BLaER1 (cell line): ENCODE results near the gene TNFRSF11A.

Experiments used
- H3K27ac ChIP-seq: shearing (Covaris generic); formaldehyde crosslinking; 2 replicates; pipeline ENCODE4 v1.8.1; 2022
- H3K27me3 ChIP-seq: shearing (Covaris generic); formaldehyde crosslinking; 2 replicates; pipeline ENCODE4 v1.8.1; 2022
- H3K36me3 ChIP-seq: shearing (Covaris generic); formaldehyde crosslinking; 2 replicates; pipeline ENCODE4 v1.8.1; 2022
- H3K4me1 ChIP-seq: shearing (Covaris generic); formaldehyde crosslinking; 2 replicates; pipeline ENCODE4 v1.8.1; 2022
- H3K4me2 ChIP-seq: shearing (Covaris generic); formaldehyde crosslinking; 2 replicates; pipeline ENCODE4 v1.8.1; 2022
- H3K4me3 ChIP-seq: shearing (Covaris generic); formaldehyde crosslinking; 2 replicates; pipeline ENCODE4 v1.8.1; 2022
- H3K9ac ChIP-seq: shearing (Covaris generic); formaldehyde crosslinking; 2 replicates; pipeline ENCODE4 v1.8.1; 2022
- H3K9me3 ChIP-seq: shearing (Covaris generic); formaldehyde crosslinking; 2 replicates; pipeline ENCODE4 v1.8.1; 2022
- H4K20me1 ChIP-seq: shearing (Covaris generic); formaldehyde crosslinking; 2 replicates; pipeline ENCODE4 v1.8.1; 2022
- Cebpa-rat ChIP-seq: shearing (Covaris generic); IDR thresholded peaks from 2 replicates; pipeline ENCODE4 v1.8.1; 2022

TNFRSF11A gene

DNA sequence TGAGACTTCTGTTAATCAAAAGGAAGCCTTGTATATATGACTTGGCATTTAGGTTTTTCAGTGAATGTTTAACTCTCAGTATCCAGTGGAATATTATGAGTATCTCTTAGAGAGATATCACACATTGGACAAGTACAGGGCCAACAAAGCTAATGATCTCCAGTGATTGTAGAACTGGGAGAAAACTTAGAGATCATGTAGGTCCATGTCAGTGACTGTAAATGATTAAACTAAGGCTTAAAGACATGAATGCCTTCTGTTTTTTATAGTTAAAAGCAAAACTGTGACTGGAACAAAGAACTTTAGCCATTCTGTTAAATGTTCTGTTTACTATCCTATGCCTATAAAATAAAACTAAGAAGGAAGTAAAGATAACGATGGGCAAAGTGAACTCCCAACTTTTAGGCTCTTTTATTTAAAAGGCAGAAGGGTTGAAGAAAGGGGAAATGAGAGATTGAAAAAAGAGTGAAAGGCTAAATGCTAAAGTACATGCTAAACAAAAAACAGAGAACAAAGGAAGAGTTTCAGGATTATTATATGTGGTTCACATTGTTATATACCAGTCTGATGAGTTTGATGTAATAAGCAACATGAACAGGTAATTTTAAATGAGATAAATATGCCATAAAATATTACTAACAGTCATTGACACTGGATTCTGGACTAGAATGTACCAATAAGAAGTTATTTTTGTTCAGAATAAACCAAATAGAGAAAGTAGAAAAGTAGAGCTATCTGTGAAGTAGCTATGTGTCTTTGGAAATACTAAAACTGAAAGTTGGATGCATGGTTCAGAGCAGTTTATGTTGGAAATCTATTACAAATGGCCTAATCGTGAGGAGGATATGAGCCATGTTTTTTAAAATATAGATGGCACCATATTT lies 37.1 kb upstream of the TNFRSF11A start:
- H3K36me3 ChIP-seq = peaks cover 58% of the 10 kb centered on the region
- no peak for TF ChIP-seq Cebpa-rat
- no peak overlapping the region for H3K4me3 ChIP-seq
- H3K27ac ChIP-seq = no peak overlapping the region
- no peaks in the 10 kb centered on the region for H3K27me3 ChIP-seq
- H4K20me1 ChIP-seq = no peaks in the 10 kb centered on the region
- no peaks in the 10 kb centered on the region for H3K9me3 ChIP-seq
- H3K4me1 ChIP-seq = peaks cover 15% of the 10 kb centered on the region
- no peak overlapping the region for H3K9ac ChIP-seq
- H3K4me2 ChIP-seq = peak overlapping the region; percentile 5; the same call in 1 of the 2 replicates

DNA sequence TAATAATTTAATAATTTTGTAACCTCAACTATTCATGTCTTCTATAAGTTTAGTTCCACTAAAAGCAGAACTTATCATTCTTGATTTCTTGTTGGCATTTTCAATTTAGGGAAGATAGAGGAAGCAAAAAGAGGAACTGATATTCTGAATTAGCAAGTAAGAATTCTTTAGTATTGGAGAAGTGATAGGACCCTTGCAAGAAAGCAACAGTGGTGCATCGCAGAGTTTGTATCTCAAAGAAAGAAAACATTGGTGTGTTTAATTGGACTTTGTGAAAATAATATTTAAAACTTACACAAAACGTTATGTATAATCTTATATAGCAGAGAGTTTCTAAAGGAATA lies 36.5 kb upstream of the TNFRSF11A start:
- Histone ChIP-seq H3K36me3 (peaks cover 57% of the 10 kb centered on the region), H3K4me1 (peaks cover 15% of the 10 kb centered on the region), H3K27me3 (no peaks in the 10 kb centered on the region), H3K9ac (no peak overlapping the region), H3K4me3 (no peak overlapping the region), H3K27ac (no peak overlapping the region), H3K4me2 (no peak overlapping the region), H3K9me3 (no peaks in the 10 kb centered on the region), H4K20me1 (no peaks in the 10 kb centered on the region)
- no peak for TF ChIP-seq Cebpa-rat

DNA sequence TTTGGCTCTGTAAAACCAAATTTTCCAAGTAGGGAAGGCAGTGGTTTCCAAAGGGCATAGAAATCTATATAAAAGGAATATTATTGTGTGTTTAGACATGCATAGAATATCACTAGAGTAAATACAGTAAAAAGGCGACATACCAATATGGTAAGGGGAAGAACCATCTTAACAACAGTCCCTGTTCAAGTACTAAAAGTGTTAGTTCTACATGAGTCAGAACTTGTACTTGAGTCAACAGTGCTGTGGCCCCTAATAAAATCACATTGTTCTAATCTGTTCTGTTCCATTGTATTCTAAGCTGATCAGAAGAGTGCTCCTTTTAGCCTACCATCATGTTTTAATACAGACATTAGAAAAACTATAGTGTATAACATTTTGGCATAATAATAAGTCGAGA lies 36.1 kb upstream of the TNFRSF11A start:
- Histone ChIP-seq H3K4me2 (no peak overlapping the region), H3K9me3 (no peaks in the 10 kb centered on the region), H3K4me1 (peaks cover 15% of the 10 kb centered on the region), H3K27me3 (no peaks in the 10 kb centered on the region), H3K4me3 (no peak overlapping the region), H4K20me1 (no peaks in the 10 kb centered on the region), H3K9ac (no peak overlapping the region), H3K36me3 (peaks cover 56% of the 10 kb centered on the region), H3K27ac (no peak overlapping the region)
- TF ChIP-seq Cebpa-rat = no peak

GRCh38 chr18:62294073-62294472 lies 31.0 kb upstream of the TNFRSF11A start:
- no peaks in the 10 kb centered on the region for H3K27me3 ChIP-seq
- TF ChIP-seq Cebpa-rat = no peak
- no peak overlapping the region for H3K27ac ChIP-seq
- 0 out of 2 replicates have a peak, but pooled peaks cover under 1% of the 10 kb centered on the region for H3K4me1 ChIP-seq
- no peak overlapping the region for H3K9ac ChIP-seq
- no peaks in the 10 kb centered on the region for H3K9me3 ChIP-seq
- H3K4me3 ChIP-seq = no peak overlapping the region
- peaks cover 52% of the 10 kb centered on the region for H3K36me3 ChIP-seq
- no peaks in the 10 kb centered on the region for H4K20me1 ChIP-seq
- no peak overlapping the region for H3K4me2 ChIP-seq

GRCh38 chr18:62300359-62300963 lies 24.6 kb upstream of the TNFRSF11A start:
- Histone ChIP-seq H3K4me2 (no peak overlapping the region), H3K36me3 (peaks cover 69% of the 10 kb centered on the region), H3K9ac (no peak overlapping the region), H3K4me3 (no peak overlapping the region), H3K4me1 (no peaks in the 10 kb centered on the region), H3K27ac (no peak overlapping the region), H3K27me3 (no peaks in the 10 kb centered on the region), H3K9me3 (no peaks in the 10 kb centered on the region), H4K20me1 (no peaks in the 10 kb centered on the region)
- TF ChIP-seq Cebpa-rat = no peak

DNA sequence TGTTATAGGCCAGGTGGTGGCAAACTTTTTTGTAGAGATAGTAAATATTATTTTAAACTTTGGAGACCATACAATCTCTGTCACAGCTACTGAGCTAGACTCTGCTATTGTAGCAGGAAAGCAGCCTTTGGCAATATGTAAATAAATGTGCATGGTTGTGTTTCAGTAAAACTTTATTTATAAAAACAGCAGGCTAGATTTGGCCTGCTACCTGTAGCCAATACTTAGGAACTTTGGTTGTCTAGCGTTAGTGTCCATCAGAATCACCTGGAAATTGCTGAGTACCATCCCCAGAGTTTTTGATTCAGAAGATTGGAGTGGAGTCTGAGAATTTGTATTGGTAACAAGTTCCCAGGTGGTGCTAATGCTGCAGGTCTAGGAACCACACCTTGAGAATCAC lies 23.8 kb upstream of the TNFRSF11A start:
- no peak for TF ChIP-seq Cebpa-rat
- no peaks in the 10 kb centered on the region for H3K4me1 ChIP-seq

GRCh38 chr18:62312851-62313250 lies 12.3 kb upstream of the TNFRSF11A start:
- peaks cover 22% of the 10 kb centered on the region for H3K36me3 ChIP-seq
- H3K27ac ChIP-seq = no peak overlapping the region
- no peaks in the 10 kb centered on the region for H4K20me1 ChIP-seq
- no peak overlapping the region for H3K4me2 ChIP-seq
- no peak overlapping the region for H3K9ac ChIP-seq
- no peaks in the 10 kb centered on the region for H3K4me1 ChIP-seq
- no peak overlapping the region for H3K4me3 ChIP-seq
- TF ChIP-seq Cebpa-rat = no peak
- no peaks in the 10 kb centered on the region for H3K9me3 ChIP-seq
- no peaks in the 10 kb centered on the region for H3K27me3 ChIP-seq

More for the DNA sequence above, 23.8 kb upstream of the TNFRSF11A start:
- no peaks in the 10 kb centered on the region for H3K27me3 ChIP-seq
- H3K27ac ChIP-seq = no peak overlapping the region
- no peaks in the 10 kb centered on the region for H4K20me1 ChIP-seq
- H3K4me2 ChIP-seq = no peak overlapping the region
- no peak overlapping the region for H3K4me3 ChIP-seq
- H3K9ac ChIP-seq = no peak overlapping the region
- no peaks in the 10 kb centered on the region for H3K9me3 ChIP-seq
- H3K36me3 ChIP-seq = peaks cover 62% of the 10 kb centered on the region

DNA sequence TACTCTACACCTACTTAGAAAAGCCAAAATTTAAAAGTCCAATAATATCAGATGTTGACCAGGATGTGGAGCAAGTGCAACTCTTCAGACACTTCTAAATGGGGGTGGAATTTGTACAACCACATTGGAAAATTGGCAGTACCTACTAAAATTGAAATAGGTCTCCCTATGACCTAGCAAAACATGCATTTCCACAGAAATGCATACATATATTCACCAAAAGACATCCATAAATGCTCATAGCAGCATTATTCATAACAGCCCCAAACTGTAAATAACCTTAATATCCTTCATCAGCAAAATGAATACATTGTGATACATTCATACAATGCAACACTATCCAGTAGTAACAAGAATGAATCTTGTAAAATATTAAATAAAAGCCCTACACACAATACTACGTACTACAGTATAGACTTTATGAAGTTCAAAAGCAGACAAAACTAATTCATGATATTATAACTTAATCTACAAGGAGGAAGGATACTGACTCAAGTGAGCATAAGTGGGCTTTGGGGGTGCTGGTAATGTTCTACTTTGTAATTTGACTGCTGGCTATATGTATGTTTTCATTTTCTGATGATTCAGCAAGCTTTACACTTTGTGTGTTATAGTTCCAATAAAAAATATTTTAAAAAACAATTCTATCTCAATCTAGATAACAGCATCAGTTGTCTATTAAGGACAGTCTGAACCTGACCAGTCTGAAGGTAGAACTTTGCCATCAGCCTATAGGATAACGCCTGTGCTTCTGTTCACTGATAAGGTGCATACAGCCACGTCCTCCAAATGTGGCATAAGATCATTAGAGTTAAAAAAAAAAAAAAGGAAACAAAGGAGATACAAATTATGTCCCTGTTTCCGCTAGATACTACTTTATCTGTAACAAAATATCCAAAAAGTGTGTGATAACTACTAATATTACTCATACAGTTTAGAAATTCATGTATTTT lies 6.6 kb upstream of the TNFRSF11A start:
- Histone ChIP-seq H3K27me3 (peaks cover 6% of the 10 kb centered on the region), H3K36me3 (no peaks in the 10 kb centered on the region)

GRCh38 chr18:62321201-62321600 lies 3.9 kb upstream of the TNFRSF11A start:
- Histone ChIP-seq H3K4me3 (no peak overlapping the region), H3K4me1 (peaks cover 10% of the 10 kb centered on the region), H3K9ac (no peak overlapping the region), H4K20me1 (peaks cover 10% of the 10 kb centered on the region; the same call in 1 of the 2 replicates), H3K4me2 (no peak overlapping the region), H3K27ac (no peak overlapping the region), H3K27me3 (peaks cover 33% of the 10 kb centered on the region), H3K36me3 (no peaks in the 10 kb centered on the region), H3K9me3 (peaks cover 12% of the 10 kb centered on the region)
- no peak for TF ChIP-seq Cebpa-rat

More for the DNA sequence above, 6.6 kb upstream of the TNFRSF11A start:
- Histone ChIP-seq H3K9ac (no peak overlapping the region), H3K4me2 (no peak overlapping the region), H3K4me3 (no peak overlapping the region), H3K9me3 (no peaks in the 10 kb centered on the region), H3K4me1 (no peaks in the 10 kb centered on the region), H4K20me1 (no peaks in the 10 kb centered on the region), H3K27ac (no peak overlapping the region)
- no peak for TF ChIP-seq Cebpa-rat
